Right lobe of liver (tissue), 4 donors: ENCODE measurements around the gene SCEL.

ENCODE experiments used
- POLR2A ChIP-seq: fragments of 450-650 bp; IDR thresholded peaks from one replicate; pipeline ENCODE4 v1.6.1; 2017; ENCODE audit warnings: antibody characterized with exemption, mild to moderate bottlenecking
- TF ChIP-seq, protein P1 (sequence below), 4 donors: fragments of 200-600 bp in 3 of 4; fragments of 450-650 bp in 1 of 4; IDR thresholded peaks; one replicate each; pipeline versions ENCODE4 v1.5.1 to v1.8.0; 2016 to 2022; ENCODE audit warnings: antibody characterized with exemption in 4 of 4, mild to moderate bottlenecking in 2 of 4
- donor health status: DM: no; HTN: no; CAD: no.
- donor health status: DM: no; HTN: no; CAD: no.
- donor health status: DM: no; HTN: yes; CAD: no.

DNA sequence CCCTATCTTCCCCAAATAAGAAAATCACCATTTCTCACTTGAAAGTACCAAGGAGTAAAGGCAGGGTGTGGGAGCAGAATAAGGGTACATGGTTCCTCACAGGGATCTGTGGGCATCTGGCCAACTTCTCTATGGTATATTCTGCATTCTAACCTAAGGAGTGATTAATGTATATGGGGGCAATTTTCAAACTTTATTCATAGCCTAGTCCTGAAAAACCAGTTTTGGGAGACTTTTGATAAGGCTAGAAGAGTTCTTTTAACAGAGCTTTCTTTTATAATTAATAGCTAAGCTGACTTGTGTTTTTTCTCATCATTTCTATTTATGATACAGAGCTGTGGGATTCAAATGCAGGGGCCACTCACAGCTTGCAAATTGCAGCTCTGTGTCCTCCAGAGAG, 852 bp downstream of the SCEL start:
- TF ChIP-seq, protein P1, sequence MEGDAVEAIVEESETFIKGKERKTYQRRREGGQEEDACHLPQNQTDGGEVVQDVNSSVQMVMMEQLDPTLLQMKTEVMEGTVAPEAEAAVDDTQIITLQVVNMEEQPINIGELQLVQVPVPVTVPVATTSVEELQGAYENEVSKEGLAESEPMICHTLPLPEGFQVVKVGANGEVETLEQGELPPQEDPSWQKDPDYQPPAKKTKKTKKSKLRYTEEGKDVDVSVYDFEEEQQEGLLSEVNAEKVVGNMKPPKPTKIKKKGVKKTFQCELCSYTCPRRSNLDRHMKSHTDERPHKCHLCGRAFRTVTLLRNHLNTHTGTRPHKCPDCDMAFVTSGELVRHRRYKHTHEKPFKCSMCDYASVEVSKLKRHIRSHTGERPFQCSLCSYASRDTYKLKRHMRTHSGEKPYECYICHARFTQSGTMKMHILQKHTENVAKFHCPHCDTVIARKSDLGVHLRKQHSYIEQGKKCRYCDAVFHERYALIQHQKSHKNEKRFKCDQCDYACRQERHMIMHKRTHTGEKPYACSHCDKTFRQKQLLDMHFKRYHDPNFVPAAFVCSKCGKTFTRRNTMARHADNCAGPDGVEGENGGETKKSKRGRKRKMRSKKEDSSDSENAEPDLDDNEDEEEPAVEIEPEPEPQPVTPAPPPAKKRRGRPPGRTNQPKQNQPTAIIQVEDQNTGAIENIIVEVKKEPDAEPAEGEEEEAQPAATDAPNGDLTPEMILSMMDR (IDR thresholded peaks at IDR 0.05), result no peak
- TF ChIP-seq POLR2A, result no peak
